Measurements from ENCODE around the gene PRIMPOL. TPM values are rescaled to one million over a fixed set of nuclear protein-coding genes. Genes with fewer than 3 reads are reported as not detected.

The PRIMPOL gene
- total and polyA plus RNA-seq, 2 of the 4 experiments (the other 2 are of a cell fraction): 5.6 to 8.8 TPM

- intact Hi-C loops (cut with micrococcal nuclease): no loop called here
- H4K5ac ChIP-seq (ENCODE audit: low read depth, low read length): no peak overlapping the region
- no peak overlapping the region for H2BK15ac ChIP-seq (ENCODE audit: low read depth, low read length)
- H3K36me3 ChIP-seq (ENCODE audit: control insufficient read depth, insufficient read depth, low read length): peaks cover 2% of the 10 kb centered on the region; the same call in 1 of the 2 replicates
- no peak overlapping the region for H2BK5ac ChIP-seq (ENCODE audit: low read depth, low read length, poor library complexity, severe bottlenecking)
- no peak overlapping the region for H3K4me2 ChIP-seq (ENCODE audit: low read depth, low read length)
- dilution Hi-C loops (cut with HindIII; ENCODE audit: low sequenced_read_pairs, unreplicated experiment): no loop called here
- H3K27ac ChIP-seq (ENCODE audit: insufficient read depth, low read length): no peak overlapping the region
- no peak overlapping the region for H3K18ac ChIP-seq (ENCODE audit: low read depth, low read length)
- no peak overlapping the region for H3K23ac ChIP-seq (ENCODE audit: low read depth, low read length)
- no peaks in the 10 kb centered on the region for H3K9me1 ChIP-seq (ENCODE audit: insufficient read depth, low read length)
- H2AFZ ChIP-seq (replicated peaks; ENCODE audit: low read length, poor library complexity): no peak overlapping the region
- no peak overlapping the region for H4K91ac ChIP-seq (ENCODE audit: insufficient read depth, low read depth, low read length)
- BruUV-seq (replicated peaks): no TSS peak
- ChIA-PET POLR2A (ENCODE audit: unreplicated experiment) (no interaction called here), CTCF (no interaction called here)
- no peak overlapping the region for H2AK5ac ChIP-seq (ENCODE audit: low read depth, low read length)
- H3K27me3 ChIP-seq (ENCODE audit: control insufficient read depth, insufficient read depth, low read length): no peaks in the 10 kb centered on the region
- peaks cover 12 to 17% of the 10 kb centered on the region in 2 experiments for H3K79me1 ChIP-seq (ENCODE audit: low read depth in 1 of 2, low read length in 2 of 2)
- no peak overlapping the region for H3K4ac ChIP-seq (ENCODE audit: low read depth, low read length)
- no peak for ATAC-seq (ENCODE audit: low read depth)
- H3K56ac ChIP-seq (ENCODE audit: extremely low read depth, insufficient read depth, low read length): no peak overlapping the region
- H2BK120ac ChIP-seq (ENCODE audit: low read depth, low read length): no peak overlapping the region
- TF ChIP-seq FOS (IDR thresholded peaks at IDR 0.05; ENCODE audit: low read depth, low read length): no peak
- no peak for TF ChIP-seq MAZ (IDR thresholded peaks at IDR 0.05; ENCODE audit: borderline replicate concordance, low read depth, low read length)
- no peak for TF ChIP-seq CTCF (conservative IDR thresholded peaks at IDR 0.05; ENCODE audit: low read depth, low read length)
- no peak for TF ChIP-seq CHD1 (IDR thresholded peaks at IDR 0.05; ENCODE audit: low read depth, low read length)
- no peak for TF ChIP-seq BHLHE40 (IDR thresholded peaks at IDR 0.05; ENCODE audit: low read depth, low read length)
- TF ChIP-seq RFX5 (IDR thresholded peaks at IDR 0.05; ENCODE audit: low read depth, low read length): no peak
- TF ChIP-seq NFE2L2 (IDR thresholded peaks at IDR 0.05; ENCODE audit: low read depth, low read length): no peak
- no peak for TF ChIP-seq RAD21 (IDR thresholded peaks at IDR 0.05; ENCODE audit: low read length)
- no peak for TF ChIP-seq POLR2A (IDR thresholded peaks at IDR 0.05; ENCODE audit: low read depth, low read length)
- TF ChIP-seq SMC3 (IDR thresholded peaks at IDR 0.05; ENCODE audit: low read depth, low read length): no peak
- no peak for TF ChIP-seq USF2 (IDR thresholded peaks at IDR 0.05; ENCODE audit: low read depth, low read length)
- TF ChIP-seq CEBPB (IDR thresholded peaks at IDR 0.05; ENCODE audit: low read depth, low read length): no peak
- TF ChIP-seq MAFK (IDR thresholded peaks at IDR 0.05; ENCODE audit: low read depth, low read length): no peak
- in situ Hi-C loops (cut with MboI; ENCODE audit: low sequenced_read_pairs): no loop called here
- no peak overlapping the region for H2AK9ac ChIP-seq (replicated peaks; ENCODE audit: low read depth, low read length, poor library complexity)
- H2BK20ac ChIP-seq (ENCODE audit: low read depth, low read length): no peak overlapping the region
- H3K9ac ChIP-seq (ENCODE audit: low read depth, low read length): no peak overlapping the region
- H3K4me3 ChIP-seq (ENCODE audit: insufficient read depth, low read depth, low read length): no peak overlapping the region
- no peaks in the 10 kb centered on the region; the same call in 1 of the 2 replicates for H4K20me1 ChIP-seq (ENCODE audit: insufficient read depth, low read length)
- H4K8ac ChIP-seq (ENCODE audit: low read depth in 2 of 2, low read length in 2 of 2): no peak overlapping the region
- no peak for DNase-seq
- H3K9me3 ChIP-seq (ENCODE audit: control insufficient read depth, insufficient read depth, low read length): no peaks in the 10 kb centered on the region
- no CpG with 5 or more reads among the region's 3 CpGs for WGBS, 2 experiments (ENCODE audit: extremely low coverage in 2 of 2, insufficient read length in 1 of 2)
- peaks cover 3% of the 10 kb centered on the region for H3K4me1 ChIP-seq (ENCODE audit: control insufficient read depth, insufficient read depth, low read length)
- H3K14ac ChIP-seq (replicated peaks; ENCODE audit: low read depth, low read length): no peak overlapping the region
These were observed 77.9 kb downstream of the PRIMPOL start for GRCh38 chr4:184727430-184727829.

All from IMR-90 (cell line).